ENCODE results near the gene INHBA. TPM values are rescaled to one million over a fixed set of nuclear protein-coding genes. Genes with fewer than 3 reads are reported as not detected.

Gene INHBA
- total RNA-seq, 3 donors from 2014 or later = 0.18 to 0.38 (median 0.28) TPM

GRCh38 chr7:41701068-41701941 is 1.6 kb downstream of the INHBA start:
- H3K36me3 Mint-ChIP-seq (ENCODE audit: insufficient read depth) = no peaks in the 10 kb centered on the region
- ATAC-seq (no peak), DNase-seq (no peak)
- H3K27me3 Mint-ChIP-seq (ENCODE audit: low read depth) = peaks cover 45% of the 10 kb centered on the region
- no peaks in the 10 kb centered on the region for H3K9me3 Mint-ChIP-seq
- peaks cover 21% of the 10 kb centered on the region for H3K4me1 Mint-ChIP-seq (ENCODE audit: low read depth)
- H3K4me3 Mint-ChIP-seq = no peak overlapping the region

- Mint-ChIP-seq H3K4me3 (no peak overlapping the region), H3K9me3 (no peaks in the 10 kb centered on the region), H3K27me3 (ENCODE audit: low read depth) (peaks cover 41% of the 10 kb centered on the region), H3K36me3 (ENCODE audit: insufficient read depth) (no peaks in the 10 kb centered on the region), H3K4me1 (ENCODE audit: low read depth) (peaks cover 10% of the 10 kb centered on the region)
- ATAC-seq (no peak), DNase-seq (no peak)
Observed at GRCh38 chr7:41700044-41700471, 2.8 kb downstream of the INHBA start.

- no peaks in the 10 kb centered on the region for H3K9me3 Mint-ChIP-seq
- H3K36me3 Mint-ChIP-seq (ENCODE audit: insufficient read depth) = no peaks in the 10 kb centered on the region
- DNase-seq (no peak), ATAC-seq (no peak)
- peaks cover 41% of the 10 kb centered on the region for H3K27me3 Mint-ChIP-seq (ENCODE audit: low read depth)
- no peak overlapping the region for H3K4me3 Mint-ChIP-seq
- peaks cover 8% of the 10 kb centered on the region for H3K4me1 Mint-ChIP-seq (ENCODE audit: low read depth)
Observed at GRCh38 chr7:41699516-41699915, 3.4 kb downstream of the INHBA start.

GRCh38 chr7:41698726-41699125 is 4.2 kb downstream of the INHBA start:
- Mint-ChIP-seq H3K36me3 (ENCODE audit: insufficient read depth) (no peaks in the 10 kb centered on the region), H3K4me1 (ENCODE audit: low read depth) (peaks cover 4% of the 10 kb centered on the region), H3K27me3 (ENCODE audit: low read depth) (peaks cover 36% of the 10 kb centered on the region), H3K9me3 (no peaks in the 10 kb centered on the region), H3K4me3 (no peak overlapping the region)
- ATAC-seq (no peak), DNase-seq (no peak)

- no peaks in the 10 kb centered on the region for H3K36me3 Mint-ChIP-seq (ENCODE audit: insufficient read depth)
- H3K27me3 Mint-ChIP-seq (ENCODE audit: low read depth) = peaks cover 35% of the 10 kb centered on the region
- DNase-seq = no peak
- no peak for ATAC-seq
- H3K4me1 Mint-ChIP-seq (ENCODE audit: low read depth) = peaks cover 4% of the 10 kb centered on the region
- no peaks in the 10 kb centered on the region for H3K9me3 Mint-ChIP-seq
- H3K4me3 Mint-ChIP-seq = no peak overlapping the region
Observed at GRCh38 chr7:41698114-41698513, 4.8 kb downstream of the INHBA start.

- Mint-ChIP-seq H3K36me3 (ENCODE audit: insufficient read depth) (no peaks in the 10 kb centered on the region), H3K4me1 (ENCODE audit: low read depth) (peaks cover 4% of the 10 kb centered on the region), H3K9me3 (no peaks in the 10 kb centered on the region), H3K4me3 (no peak overlapping the region), H3K27me3 (ENCODE audit: low read depth) (peaks cover 26% of the 10 kb centered on the region)
- ATAC-seq (no peak), DNase-seq (no peak)
Observed at GRCh38 chr7:41696323-41696916, 6.5 kb downstream of the INHBA start.

GRCh38 chr7:41695661-41696322 is 7.1 kb downstream of the INHBA start:
- Mint-ChIP-seq H3K9me3 (no peaks in the 10 kb centered on the region), H3K4me1 (ENCODE audit: low read depth) (peaks cover 4% of the 10 kb centered on the region), H3K4me3 (no peak overlapping the region), H3K36me3 (ENCODE audit: insufficient read depth) (no peaks in the 10 kb centered on the region), H3K27me3 (ENCODE audit: low read depth) (peaks cover 21% of the 10 kb centered on the region)
- DNase-seq (no peak), ATAC-seq (no peak)

- H3K27me3 Mint-ChIP-seq (ENCODE audit: low read depth) = peaks cover 13% of the 10 kb centered on the region
- no peaks in the 10 kb centered on the region for H3K4me1 Mint-ChIP-seq (ENCODE audit: low read depth)
- no peak for ATAC-seq
- no peak for DNase-seq
- H3K9me3 Mint-ChIP-seq = no peaks in the 10 kb centered on the region
- no peaks in the 10 kb centered on the region for H3K36me3 Mint-ChIP-seq (ENCODE audit: insufficient read depth)
- H3K4me3 Mint-ChIP-seq = no peak overlapping the region
Observed at GRCh38 chr7:41694495-41694894, 8.4 kb downstream of the INHBA start.

GRCh38 chr7:41693150-41693997 is 9.5 kb downstream of the INHBA start:
- Mint-ChIP-seq H3K4me1 (ENCODE audit: low read depth) (no peaks in the 10 kb centered on the region), H3K36me3 (ENCODE audit: insufficient read depth) (no peaks in the 10 kb centered on the region), H3K9me3 (no peaks in the 10 kb centered on the region), H3K27me3 (ENCODE audit: low read depth) (peaks cover 7% of the 10 kb centered on the region), H3K4me3 (no peak overlapping the region)
- DNase-seq (no peak), ATAC-seq (no peak)

- DNase-seq (no peak), ATAC-seq (no peak)
- Mint-ChIP-seq H3K9me3 (no peaks in the 10 kb centered on the region), H3K4me3 (no peak overlapping the region), H3K27me3 (ENCODE audit: low read depth) (peaks cover 7% of the 10 kb centered on the region), H3K36me3 (ENCODE audit: insufficient read depth) (no peaks in the 10 kb centered on the region), H3K4me1 (ENCODE audit: low read depth) (no peaks in the 10 kb centered on the region)
Observed at GRCh38 chr7:41692251-41692650, 10.6 kb downstream of the INHBA start.

- ATAC-seq (no peak), DNase-seq (no peak)
- H3K36me3 Mint-ChIP-seq (ENCODE audit: insufficient read depth) = no peaks in the 10 kb centered on the region
- no peaks in the 10 kb centered on the region for H3K4me1 Mint-ChIP-seq (ENCODE audit: low read depth)
- peaks cover 7% of the 10 kb centered on the region for H3K27me3 Mint-ChIP-seq (ENCODE audit: low read depth)
- H3K4me3 Mint-ChIP-seq = no peak overlapping the region
- H3K9me3 Mint-ChIP-seq = no peaks in the 10 kb centered on the region
Observed at GRCh38 chr7:41691286-41692190, 11.4 kb downstream of the INHBA start.

GRCh38 chr7:41689815-41690214 is 13.1 kb downstream of the INHBA start:
- no peaks in the 10 kb centered on the region for H3K36me3 Mint-ChIP-seq (ENCODE audit: insufficient read depth)
- no peak for DNase-seq
- no peak overlapping the region for H3K4me3 Mint-ChIP-seq
- no peaks in the 10 kb centered on the region for H3K27me3 Mint-ChIP-seq (ENCODE audit: low read depth)
- no peaks in the 10 kb centered on the region for H3K9me3 Mint-ChIP-seq
- no peaks in the 10 kb centered on the region for H3K4me1 Mint-ChIP-seq (ENCODE audit: low read depth)
- ATAC-seq = no peak

- ATAC-seq = no peak
- Mint-ChIP-seq H3K9me3 (no peaks in the 10 kb centered on the region), H3K27me3 (ENCODE audit: low read depth) (no peaks in the 10 kb centered on the region), H3K36me3 (ENCODE audit: insufficient read depth) (no peaks in the 10 kb centered on the region), H3K4me3 (no peak overlapping the region), H3K4me1 (ENCODE audit: low read depth) (no peaks in the 10 kb centered on the region)
- DNase-seq = no peak
Observed at GRCh38 chr7:41688906-41689305, 14.0 kb downstream of the INHBA start.

All from activated T-cell treated with anti-CD3 and anti-CD28 coated beads, Interleukin-2, amount 50 U/mL, for 4 hours (primary cell).